HG02973 (cell line): ENCODE data around the gene RIC1.
"Not testable (repeated sequence)": the region's sequence is repeated elsewhere in the genome, so short reads cannot be mapped to it uniquely, and the experiment has no call there.

Experiments
- ATAC-seq: cut with Tn5 transposase; IDR thresholded peaks from one replicate; pipeline ENCODE4 v1.9.1; 2021; ENCODE audit warnings: moderate library complexity; ENCODE audit not compliant: unreplicated experiment

The RIC1 gene, protein sequence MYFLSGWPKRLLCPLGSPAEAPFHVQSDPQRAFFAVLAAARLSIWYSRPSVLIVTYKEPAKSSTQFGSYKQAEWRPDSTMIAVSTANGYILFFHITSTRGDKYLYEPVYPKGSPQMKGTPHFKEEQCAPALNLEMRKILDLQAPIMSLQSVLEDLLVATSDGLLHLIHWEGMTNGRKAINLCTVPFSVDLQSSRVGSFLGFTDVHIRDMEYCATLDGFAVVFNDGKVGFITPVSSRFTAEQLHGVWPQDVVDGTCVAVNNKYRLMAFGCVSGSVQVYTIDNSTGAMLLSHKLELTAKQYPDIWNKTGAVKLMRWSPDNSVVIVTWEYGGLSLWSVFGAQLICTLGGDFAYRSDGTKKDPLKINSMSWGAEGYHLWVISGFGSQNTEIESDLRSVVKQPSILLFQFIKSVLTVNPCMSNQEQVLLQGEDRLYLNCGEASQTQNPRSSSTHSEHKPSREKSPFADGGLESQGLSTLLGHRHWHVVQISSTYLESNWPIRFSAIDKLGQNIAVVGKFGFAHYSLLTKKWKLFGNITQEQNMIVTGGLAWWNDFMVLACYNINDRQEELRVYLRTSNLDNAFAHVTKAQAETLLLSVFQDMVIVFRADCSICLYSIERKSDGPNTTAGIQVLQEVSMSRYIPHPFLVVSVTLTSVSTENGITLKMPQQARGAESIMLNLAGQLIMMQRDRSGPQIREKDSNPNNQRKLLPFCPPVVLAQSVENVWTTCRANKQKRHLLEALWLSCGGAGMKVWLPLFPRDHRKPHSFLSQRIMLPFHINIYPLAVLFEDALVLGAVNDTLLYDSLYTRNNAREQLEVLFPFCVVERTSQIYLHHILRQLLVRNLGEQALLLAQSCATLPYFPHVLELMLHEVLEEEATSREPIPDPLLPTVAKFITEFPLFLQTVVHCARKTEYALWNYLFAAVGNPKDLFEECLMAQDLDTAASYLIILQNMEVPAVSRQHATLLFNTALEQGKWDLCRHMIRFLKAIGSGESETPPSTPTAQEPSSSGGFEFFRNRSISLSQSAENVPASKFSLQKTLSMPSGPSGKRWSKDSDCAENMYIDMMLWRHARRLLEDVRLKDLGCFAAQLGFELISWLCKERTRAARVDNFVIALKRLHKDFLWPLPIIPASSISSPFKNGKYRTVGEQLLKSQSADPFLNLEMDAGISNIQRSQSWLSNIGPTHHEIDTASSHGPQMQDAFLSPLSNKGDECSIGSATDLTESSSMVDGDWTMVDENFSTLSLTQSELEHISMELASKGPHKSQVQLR (N-terminal part only)

DNA sequence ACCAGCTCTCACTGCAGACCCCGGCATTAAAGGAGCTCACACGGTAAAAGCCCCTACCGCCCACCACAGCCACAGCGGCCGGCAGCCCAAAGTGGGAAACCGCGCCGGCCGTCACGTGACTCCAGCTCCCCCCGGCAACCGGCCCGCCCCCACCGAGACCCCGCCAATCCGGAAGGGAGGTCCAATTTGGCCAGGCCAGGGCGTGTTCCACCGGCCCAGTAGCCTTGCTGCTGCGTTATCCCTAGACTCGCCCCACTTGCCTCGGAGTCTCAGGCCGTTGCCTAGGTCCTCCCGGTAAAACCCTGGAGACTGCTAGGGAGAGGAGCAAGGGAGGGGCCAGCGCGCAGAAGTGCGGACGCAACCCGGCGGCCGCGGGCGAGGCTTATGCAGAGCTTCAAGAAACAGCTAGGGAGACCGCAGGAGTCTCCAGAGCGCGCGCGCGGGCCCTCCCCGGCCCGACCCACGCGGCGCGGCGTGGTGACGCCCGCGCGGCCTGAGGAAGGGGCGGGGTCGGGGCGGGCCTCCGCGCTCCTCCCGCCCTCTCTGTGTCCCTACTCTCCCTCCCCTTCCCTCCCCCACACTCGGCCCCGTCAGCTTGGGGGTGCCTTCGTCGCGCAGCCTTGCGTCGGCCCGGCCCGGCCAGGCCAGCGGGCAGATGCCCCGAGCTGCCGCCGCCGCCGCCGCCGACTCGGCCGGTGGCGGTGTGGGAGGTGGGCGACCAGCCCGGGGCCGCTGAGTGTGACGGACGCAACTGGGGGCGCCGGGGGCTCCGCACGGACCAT is at the start of gene RIC1:
RIC1 (plus strand) TSS at position 578 of the 782 bp plus-strand sequence; CDS start at position 781, 203 bp downstream.
- ATAC-seq: peak; percentile 58

- ATAC-seq: no peak
These were observed 49.0 kb upstream of the RIC1 start for GRCh38 chr9:5579881-5580280.

DNA sequence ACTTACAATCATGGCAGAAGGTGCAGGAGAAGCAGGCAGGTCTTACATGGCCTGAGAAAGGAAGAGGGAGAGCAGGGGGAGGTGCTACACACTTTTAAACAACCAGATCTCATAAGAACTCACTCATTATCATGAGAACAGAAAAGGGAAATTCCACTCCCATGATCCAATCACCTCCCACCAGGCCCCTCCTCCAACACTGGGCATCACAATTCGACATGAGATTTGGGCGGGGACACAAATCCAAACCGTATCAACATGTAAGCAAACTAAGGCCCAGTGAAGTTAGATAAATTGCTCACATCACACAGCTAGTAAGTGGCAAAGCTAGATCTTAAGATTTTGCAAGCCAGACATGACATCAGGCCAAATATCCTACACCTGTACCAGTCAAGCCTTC is 48.3 kb upstream of the RIC1 start:
- no peak for ATAC-seq

DNA sequence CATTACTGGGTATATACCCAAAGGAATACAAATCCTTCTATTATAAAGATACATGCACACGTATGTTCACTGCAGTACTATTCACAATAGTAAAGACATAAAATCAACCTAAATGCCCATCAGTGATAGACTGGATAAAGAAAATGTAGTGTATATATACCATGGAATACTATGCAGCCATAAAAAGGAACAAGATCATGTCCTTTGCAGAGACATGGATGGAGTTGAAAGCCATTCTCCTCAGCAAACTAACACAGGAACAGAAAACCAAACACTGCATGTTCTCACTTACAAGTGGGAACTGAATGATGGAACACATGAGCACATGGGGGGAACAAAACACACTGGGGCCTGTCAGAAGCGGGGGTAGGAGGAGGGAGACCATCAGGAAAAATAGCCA is 47.2 kb upstream of the RIC1 start:
- ATAC-seq: not testable (repeated sequence)

- peak; percentile 44 for ATAC-seq
These were observed 46.1 kb upstream of the RIC1 start for GRCh38 chr9:5582835-5583195.

DNA sequence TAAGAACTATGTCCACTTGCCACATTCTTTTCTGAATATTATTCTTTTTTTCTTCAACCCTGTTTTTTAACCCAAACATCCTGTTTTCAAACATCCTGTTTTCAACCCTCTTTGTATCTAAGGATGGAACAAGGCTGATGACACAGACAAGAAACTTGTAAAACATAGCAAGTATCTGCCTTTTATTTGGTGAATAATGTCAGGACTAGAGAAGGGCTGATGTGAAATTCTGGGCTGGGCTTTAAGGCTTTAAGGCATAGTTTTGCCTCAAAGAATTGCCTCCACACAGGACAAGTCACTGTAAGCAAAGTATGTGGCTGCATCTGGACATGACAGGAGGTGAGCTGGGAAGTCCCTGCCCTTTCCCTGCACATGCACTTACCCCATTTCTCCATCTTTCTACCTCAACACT is 42.5 kb upstream of the RIC1 start:
- ATAC-seq: peak; percentile 28

GRCh38 chr9:5587024-5587423 is 41.9 kb upstream of the RIC1 start:
- no peak for ATAC-seq

DNA sequence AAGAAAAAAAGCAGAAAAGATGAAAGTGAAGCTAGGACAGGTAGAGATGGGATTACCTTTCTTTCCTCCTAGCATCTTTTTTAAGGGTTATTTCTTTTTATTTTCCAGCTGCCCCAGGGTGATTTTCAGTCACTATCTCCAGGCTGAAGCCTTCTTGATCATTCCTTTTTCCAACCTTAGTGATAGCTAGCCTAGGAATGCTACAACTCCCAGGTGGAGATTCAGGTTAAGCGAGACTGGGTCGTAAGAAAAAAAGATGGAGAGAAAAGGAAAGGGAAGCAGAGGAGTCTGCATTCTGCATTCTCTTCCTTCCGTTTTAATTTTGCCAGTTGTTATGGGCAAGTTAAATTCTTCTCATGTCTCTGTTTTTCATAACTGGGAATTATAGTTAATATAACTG is 36.7 kb upstream of the RIC1 start:
- no peak for ATAC-seq

DNA sequence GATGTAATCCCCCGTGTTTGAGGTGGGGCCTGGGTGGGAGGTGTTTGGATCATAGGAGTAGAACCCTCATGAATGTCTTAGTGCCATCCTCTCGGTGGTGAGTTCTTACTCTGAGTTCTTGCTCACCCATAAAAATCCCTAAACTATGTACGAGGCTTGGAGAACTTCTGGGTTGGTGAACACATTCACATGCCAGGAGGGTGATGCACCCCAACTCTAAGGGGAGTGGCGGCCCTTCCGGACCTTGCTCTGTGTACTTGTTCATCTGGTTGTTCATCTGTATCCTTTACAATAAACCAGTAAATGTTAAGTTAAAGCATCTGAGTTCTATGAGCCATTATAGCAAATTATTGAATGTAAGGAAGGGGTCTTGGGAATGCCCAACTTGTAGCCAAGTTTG is 36.0 kb upstream of the RIC1 start:
- no peak for ATAC-seq

DNA sequence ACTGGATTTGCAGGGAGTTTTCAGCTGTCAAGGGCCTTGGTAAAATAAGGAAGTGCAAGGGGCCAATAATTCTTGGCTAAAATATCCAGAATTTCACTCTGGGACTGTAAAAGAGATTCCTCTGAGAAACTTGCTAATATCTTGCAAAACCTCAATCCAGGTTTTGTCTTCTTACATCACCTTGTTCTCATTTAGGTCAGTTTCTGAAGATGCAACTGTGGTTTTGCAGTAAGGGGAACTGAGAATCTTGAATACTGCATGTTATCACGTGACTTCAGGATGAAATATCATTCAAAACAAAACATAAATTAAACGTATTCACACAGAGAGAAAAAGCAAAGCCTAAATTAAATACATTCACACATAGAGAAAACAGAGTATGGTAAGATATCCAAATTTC is 35.0 kb upstream of the RIC1 start:
- peak; percentile 58 for ATAC-seq

GRCh38 chr9:5596173-5596572 is 32.7 kb upstream of the RIC1 start:
- ATAC-seq: no peak

- ATAC-seq: no peak
These were observed 20.3 kb upstream of the RIC1 start for GRCh38 chr9:5608298-5609225.

GRCh38 chr9:5609226-5609596 is 19.7 kb upstream of the RIC1 start:
- ATAC-seq: no peak

DNA sequence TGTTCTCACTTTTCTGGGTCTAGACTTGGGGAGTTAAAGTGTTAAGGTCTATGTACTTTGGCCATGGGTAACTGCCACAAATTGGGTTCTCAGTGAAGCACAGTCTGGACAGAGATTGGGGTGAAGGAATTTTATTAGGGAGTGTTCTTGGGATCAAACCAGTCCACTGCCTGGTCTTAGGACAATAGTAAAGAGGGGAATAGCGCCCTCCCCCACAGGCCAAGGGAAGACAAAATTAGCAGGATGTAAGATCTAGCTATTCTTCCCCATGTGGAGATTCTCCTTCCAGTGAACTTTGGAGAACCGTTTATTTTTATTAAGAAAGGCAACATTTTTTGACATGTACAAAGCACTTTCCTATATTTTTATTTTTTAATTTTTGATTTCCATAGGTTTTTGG is 18.4 kb upstream of the RIC1 start:
- no peak for ATAC-seq

DNA sequence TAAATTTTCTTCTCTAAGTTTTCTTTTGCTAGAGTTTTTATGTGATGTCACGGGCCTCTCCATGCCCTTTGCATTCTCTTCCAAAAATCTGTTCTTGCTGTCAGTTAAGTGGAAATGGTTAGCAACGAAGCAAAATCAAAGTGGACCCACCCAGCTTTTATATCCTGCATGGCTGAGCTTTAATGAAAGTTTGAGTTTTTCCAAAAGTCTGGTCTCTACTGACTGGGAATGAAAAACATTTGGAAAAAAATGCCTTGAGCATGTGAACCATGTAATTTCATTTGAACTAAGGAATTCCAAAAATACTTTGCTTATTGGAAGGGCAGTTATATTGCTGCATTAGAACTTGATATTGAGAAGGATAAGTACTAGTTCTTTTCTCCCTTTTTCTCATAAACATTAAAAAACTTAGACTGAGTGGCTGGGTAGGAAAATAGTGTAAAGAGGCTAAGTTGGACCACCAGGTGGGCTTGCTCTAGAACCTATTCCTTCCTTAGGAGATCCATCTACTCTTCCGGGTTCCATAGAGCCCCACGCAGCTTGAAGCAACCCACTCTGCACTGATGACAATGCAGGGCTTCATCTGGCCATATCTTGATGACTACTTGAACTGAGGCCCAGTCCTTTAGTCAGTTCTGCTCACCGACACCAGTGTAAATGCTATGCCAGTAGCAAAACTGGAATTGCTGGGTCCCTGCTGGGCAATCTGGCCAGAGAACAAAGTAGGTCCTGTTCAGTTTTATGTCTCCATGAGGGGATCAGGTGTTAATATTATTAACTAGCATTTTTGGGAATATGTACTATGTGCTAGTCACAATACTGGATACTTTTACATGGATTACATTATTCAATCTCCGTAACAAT is 17.4 kb upstream of the RIC1 start:
- no peak for ATAC-seq

- ATAC-seq: no peak
These were observed 16.7 kb upstream of the RIC1 start for GRCh38 chr9:5612185-5612530.

- ATAC-seq: no peak
These were observed 14.7 kb upstream of the RIC1 start for GRCh38 chr9:5614192-5614591.

GRCh38 chr9:5614985-5615384 is 13.9 kb upstream of the RIC1 start:
- ATAC-seq: no peak

- peak; percentile 93 for ATAC-seq
These were observed 11.2 kb upstream of the RIC1 start for GRCh38 chr9:5617749-5618148.
